ENCODE results near the gene DIDO1.

DNA sequence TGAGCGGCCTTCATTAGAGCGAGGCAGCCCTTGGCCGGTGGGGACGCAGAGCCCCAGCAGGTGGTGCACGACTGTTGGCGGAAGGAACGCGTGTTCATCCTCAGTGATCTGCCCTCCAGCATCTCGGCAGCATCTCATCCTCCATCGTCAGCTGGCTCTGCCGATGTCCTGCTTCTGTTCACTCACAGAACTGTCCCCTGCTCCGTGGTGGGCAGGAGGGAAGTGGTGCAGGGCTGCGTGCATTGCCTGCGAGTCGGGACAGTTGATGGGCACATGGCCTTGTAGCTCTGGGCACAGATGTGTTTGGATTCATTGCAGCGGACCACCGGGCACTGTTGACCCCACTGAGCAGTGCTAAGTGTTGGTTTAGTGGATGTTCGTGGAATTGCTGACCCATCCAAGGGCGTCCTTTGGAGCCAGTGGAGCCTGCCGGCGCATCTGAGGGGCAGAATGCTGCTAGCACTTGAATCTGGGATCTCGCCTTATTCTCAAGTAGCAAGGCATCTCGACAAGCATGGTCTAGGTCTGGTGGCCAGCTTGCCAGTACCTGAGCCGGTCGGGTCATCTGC lies 19.6 kb upstream of the DIDO1 start:
- TF ChIP-seq, protein P1, sequence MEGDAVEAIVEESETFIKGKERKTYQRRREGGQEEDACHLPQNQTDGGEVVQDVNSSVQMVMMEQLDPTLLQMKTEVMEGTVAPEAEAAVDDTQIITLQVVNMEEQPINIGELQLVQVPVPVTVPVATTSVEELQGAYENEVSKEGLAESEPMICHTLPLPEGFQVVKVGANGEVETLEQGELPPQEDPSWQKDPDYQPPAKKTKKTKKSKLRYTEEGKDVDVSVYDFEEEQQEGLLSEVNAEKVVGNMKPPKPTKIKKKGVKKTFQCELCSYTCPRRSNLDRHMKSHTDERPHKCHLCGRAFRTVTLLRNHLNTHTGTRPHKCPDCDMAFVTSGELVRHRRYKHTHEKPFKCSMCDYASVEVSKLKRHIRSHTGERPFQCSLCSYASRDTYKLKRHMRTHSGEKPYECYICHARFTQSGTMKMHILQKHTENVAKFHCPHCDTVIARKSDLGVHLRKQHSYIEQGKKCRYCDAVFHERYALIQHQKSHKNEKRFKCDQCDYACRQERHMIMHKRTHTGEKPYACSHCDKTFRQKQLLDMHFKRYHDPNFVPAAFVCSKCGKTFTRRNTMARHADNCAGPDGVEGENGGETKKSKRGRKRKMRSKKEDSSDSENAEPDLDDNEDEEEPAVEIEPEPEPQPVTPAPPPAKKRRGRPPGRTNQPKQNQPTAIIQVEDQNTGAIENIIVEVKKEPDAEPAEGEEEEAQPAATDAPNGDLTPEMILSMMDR (IDR thresholded peaks at IDR 0.05): no peak
- no peak for TF ChIP-seq POLR2A (IDR thresholded peaks at IDR 0.05)

Measured in lower leg skin (tissue), 3 donors.